Measurements from ENCODE around the gene CCDC106.

The CCDC106 gene

DNA sequence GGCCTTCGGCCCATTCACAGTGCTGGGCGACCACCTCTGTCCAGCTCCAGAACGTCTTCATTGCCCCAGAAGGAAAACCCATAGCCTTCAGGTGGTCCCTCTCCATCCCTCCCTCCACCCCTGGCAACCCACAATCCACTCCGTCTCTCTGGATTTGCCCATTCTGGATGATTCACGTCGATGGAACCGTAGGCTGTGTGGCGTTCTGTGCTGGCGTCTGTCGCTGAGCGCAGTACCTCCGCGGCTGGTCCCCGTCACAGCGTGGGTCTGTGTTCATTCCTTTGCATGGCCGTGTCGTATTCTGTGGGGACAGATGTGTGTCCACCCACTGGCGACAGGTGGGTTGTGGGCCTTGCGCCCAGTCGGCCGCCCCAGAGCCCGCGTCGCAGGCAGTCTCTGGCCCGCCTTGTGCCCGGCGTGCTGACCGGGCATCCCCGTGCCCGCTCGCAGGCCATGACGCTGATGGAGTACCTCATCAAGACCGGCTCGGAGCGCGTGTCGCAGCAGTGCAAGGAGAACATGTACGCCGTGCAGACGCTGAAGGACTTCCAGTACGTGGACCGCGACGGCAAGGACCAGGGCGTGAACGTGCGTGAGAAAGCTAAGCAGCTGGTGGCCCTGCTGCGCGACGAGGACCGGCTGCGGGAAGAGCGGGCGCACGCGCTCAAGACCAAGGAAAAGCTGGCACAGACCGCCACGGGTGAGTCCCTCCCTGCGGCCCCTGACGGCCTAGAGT, 37.1 kb downstream of the CCDC106 start:
- no peak overlapping the region for H3K27ac ChIP-seq (ENCODE audit: low read length)
- H3K27me3 ChIP-seq (ENCODE audit: insufficient read depth, low read length): no peaks in the 10 kb centered on the region
- H3K9ac ChIP-seq (ENCODE audit: low read depth, low read length): no peak overlapping the region
- no peak overlapping the region for H3K4me3 ChIP-seq (ENCODE audit: low read length)
- peaks cover 64% of the 10 kb centered on the region for H3K36me3 ChIP-seq (ENCODE audit: insufficient read depth, low read depth, low read length)
- H3K9me3 ChIP-seq (ENCODE audit: insufficient read depth, low read depth, low read length): no peaks in the 10 kb centered on the region
- no peaks in the 10 kb centered on the region for H3K4me1 ChIP-seq (ENCODE audit: insufficient read depth, low read length)

- no peak overlapping the region for H3K9ac ChIP-seq (ENCODE audit: low read depth, low read length)
- no peaks in the 10 kb centered on the region for H3K9me3 ChIP-seq (ENCODE audit: insufficient read depth, low read depth, low read length)
- no peak overlapping the region for H3K4me3 ChIP-seq (ENCODE audit: low read length)
- no peak overlapping the region for H3K27ac ChIP-seq (ENCODE audit: low read length)
- peaks cover 64% of the 10 kb centered on the region for H3K36me3 ChIP-seq (ENCODE audit: insufficient read depth, low read depth, low read length)
- no peaks in the 10 kb centered on the region for H3K27me3 ChIP-seq (ENCODE audit: insufficient read depth, low read length)
- H3K4me1 ChIP-seq (ENCODE audit: insufficient read depth, low read length): no peaks in the 10 kb centered on the region
Observed at GRCh38 chr19:55685776-55686175, 37.8 kb downstream of the CCDC106 start.

- Histone ChIP-seq H3K9me3 (ENCODE audit: insufficient read depth, low read depth, low read length) (no peaks in the 10 kb centered on the region), H3K27ac (ENCODE audit: low read length) (no peak overlapping the region), H3K9ac (ENCODE audit: low read depth, low read length) (no peak overlapping the region), H3K4me1 (ENCODE audit: insufficient read depth, low read length) (no peaks in the 10 kb centered on the region), H3K4me3 (ENCODE audit: low read length) (no peak overlapping the region), H3K27me3 (ENCODE audit: insufficient read depth, low read length) (no peaks in the 10 kb centered on the region), H3K36me3 (ENCODE audit: insufficient read depth, low read depth, low read length) (peaks cover 59% of the 10 kb centered on the region)
Observed at GRCh38 chr19:55686311-55687050, 38.5 kb downstream of the CCDC106 start.

GRCh38 chr19:55687281-55688201, 39.5 kb downstream of the CCDC106 start:
- H3K9me3 ChIP-seq (ENCODE audit: insufficient read depth, low read depth, low read length): no peaks in the 10 kb centered on the region
- no peak overlapping the region for H3K9ac ChIP-seq (ENCODE audit: low read depth, low read length)
- H3K4me1 ChIP-seq (ENCODE audit: insufficient read depth, low read length): no peaks in the 10 kb centered on the region
- no peak overlapping the region for H3K27ac ChIP-seq (ENCODE audit: low read length)
- peaks cover 51% of the 10 kb centered on the region; the same call in 1 of the 2 replicates for H3K36me3 ChIP-seq (ENCODE audit: insufficient read depth, low read depth, low read length)
- H3K27me3 ChIP-seq (ENCODE audit: insufficient read depth, low read length): no peaks in the 10 kb centered on the region
- H3K4me3 ChIP-seq (ENCODE audit: low read length): no peak overlapping the region

DNA sequence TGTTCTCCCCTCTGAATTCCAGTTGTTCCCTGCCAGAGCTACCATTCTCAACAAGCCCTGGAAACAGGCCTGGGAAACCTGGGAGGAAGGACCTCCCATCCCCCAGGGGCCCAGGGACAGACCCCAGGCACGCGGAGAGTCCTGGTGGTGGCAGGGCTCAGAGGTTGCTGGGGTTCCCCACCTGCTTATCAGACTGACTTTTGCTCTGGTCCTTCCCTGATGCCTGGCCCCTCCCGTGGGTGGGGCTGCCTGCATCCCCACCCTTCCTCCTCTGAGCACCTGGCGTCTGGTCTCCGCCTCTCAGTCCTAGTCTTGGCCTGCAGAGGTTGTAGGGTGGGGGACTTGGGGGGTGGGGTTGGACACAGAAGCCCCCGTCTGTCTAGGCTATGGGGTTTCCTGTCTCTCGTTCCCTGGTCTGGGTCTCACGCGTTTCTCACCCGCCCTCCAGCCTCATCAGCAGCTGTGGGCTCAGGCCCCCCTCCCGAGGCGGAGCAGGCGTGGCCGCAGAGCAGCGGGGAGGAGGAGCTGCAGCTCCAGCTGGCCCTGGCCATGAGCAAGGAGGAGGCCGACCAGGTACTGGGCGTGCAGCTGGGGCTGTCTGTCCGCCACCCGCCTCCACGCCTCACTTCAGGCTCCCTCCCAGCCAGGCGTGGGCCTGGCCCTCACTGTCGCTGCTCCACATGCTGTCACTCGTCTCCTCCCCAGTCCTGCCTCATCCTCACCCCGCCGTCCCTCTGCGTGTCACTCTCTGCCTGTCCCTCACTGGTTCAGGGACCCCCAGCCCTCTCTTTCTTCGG, 40.6 kb downstream of the CCDC106 start:
- Histone ChIP-seq H3K9ac (ENCODE audit: low read depth, low read length) (no peak overlapping the region), H3K4me3 (ENCODE audit: low read length) (no peak overlapping the region), H3K27me3 (ENCODE audit: insufficient read depth, low read length) (no peaks in the 10 kb centered on the region), H3K9me3 (ENCODE audit: insufficient read depth, low read depth, low read length) (no peaks in the 10 kb centered on the region), H3K27ac (ENCODE audit: low read length) (no peak overlapping the region), H3K4me1 (ENCODE audit: insufficient read depth, low read length) (no peaks in the 10 kb centered on the region), H3K36me3 (ENCODE audit: insufficient read depth, low read depth, low read length) (peaks cover 55% of the 10 kb centered on the region)

GRCh38 chr19:55689411-55690108, 41.5 kb downstream of the CCDC106 start:
- Histone ChIP-seq H3K27ac (ENCODE audit: low read length) (no peak overlapping the region), H3K27me3 (ENCODE audit: insufficient read depth, low read length) (no peaks in the 10 kb centered on the region), H3K9ac (ENCODE audit: low read depth, low read length) (no peak overlapping the region), H3K36me3 (ENCODE audit: insufficient read depth, low read depth, low read length) (peaks cover 57% of the 10 kb centered on the region), H3K4me1 (ENCODE audit: insufficient read depth, low read length) (no peaks in the 10 kb centered on the region), H3K4me3 (ENCODE audit: low read length) (no peak overlapping the region), H3K9me3 (ENCODE audit: insufficient read depth, low read depth, low read length) (no peaks in the 10 kb centered on the region)

- H3K9ac ChIP-seq (ENCODE audit: low read depth, low read length): no peak overlapping the region
- H3K27ac ChIP-seq (ENCODE audit: low read length): no peak overlapping the region
- no peaks in the 10 kb centered on the region for H3K27me3 ChIP-seq (ENCODE audit: insufficient read depth, low read length)
- H3K4me1 ChIP-seq (ENCODE audit: insufficient read depth, low read length): no peaks in the 10 kb centered on the region
- peaks cover 55% of the 10 kb centered on the region for H3K36me3 ChIP-seq (ENCODE audit: insufficient read depth, low read depth, low read length)
- H3K4me3 ChIP-seq (ENCODE audit: low read length): no peak overlapping the region
- H3K9me3 ChIP-seq (ENCODE audit: insufficient read depth, low read depth, low read length): no peaks in the 10 kb centered on the region
Observed at GRCh38 chr19:55690109-55690768, 42.2 kb downstream of the CCDC106 start.

DNA sequence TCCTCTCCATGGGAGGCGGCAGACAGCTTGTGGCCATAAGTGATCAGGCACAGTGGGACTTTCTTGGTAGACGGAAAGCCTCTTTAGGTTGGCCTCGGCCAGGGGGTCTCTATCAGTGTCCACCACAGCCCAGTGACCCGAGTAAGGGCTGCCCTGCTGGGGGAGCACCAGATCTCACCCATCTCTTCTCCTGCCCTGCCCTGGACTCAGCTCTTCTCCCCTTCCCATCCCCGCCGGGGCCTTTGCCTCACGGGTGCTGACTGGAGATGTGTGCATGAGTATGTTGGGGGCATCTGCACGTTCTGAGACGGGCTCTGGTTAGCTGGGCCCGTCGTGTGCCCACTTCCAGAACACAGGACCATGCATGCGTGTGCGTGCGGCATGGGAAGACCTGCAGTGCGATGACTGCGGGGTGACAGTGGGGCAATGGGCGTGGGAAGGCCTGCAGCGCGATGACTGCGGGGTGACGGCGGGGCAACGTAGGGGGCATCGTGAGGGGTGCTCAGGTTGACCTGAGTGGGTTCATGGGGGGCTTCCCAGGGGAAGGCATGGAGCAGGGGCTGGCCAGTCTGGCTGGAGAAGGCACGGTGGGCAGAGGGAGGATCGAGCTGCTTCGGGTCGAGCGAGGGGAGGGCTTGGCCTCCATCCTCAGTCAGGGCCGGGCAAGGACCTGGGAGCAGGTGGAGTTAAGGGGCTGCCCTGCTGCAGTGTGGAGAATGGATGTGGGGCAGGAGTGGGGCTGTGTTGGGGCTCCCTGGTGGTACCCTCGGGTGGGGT, 42.9 kb downstream of the CCDC106 start:
- Histone ChIP-seq H3K4me3 (ENCODE audit: low read length) (no peak overlapping the region), H3K27me3 (ENCODE audit: insufficient read depth, low read length) (no peaks in the 10 kb centered on the region), H3K9ac (ENCODE audit: low read depth, low read length) (no peak overlapping the region), H3K27ac (ENCODE audit: low read length) (no peak overlapping the region), H3K9me3 (ENCODE audit: insufficient read depth, low read depth, low read length) (no peaks in the 10 kb centered on the region), H3K36me3 (ENCODE audit: insufficient read depth, low read depth, low read length) (peaks cover 54% of the 10 kb centered on the region), H3K4me1 (ENCODE audit: insufficient read depth, low read length) (no peaks in the 10 kb centered on the region)

DNA sequence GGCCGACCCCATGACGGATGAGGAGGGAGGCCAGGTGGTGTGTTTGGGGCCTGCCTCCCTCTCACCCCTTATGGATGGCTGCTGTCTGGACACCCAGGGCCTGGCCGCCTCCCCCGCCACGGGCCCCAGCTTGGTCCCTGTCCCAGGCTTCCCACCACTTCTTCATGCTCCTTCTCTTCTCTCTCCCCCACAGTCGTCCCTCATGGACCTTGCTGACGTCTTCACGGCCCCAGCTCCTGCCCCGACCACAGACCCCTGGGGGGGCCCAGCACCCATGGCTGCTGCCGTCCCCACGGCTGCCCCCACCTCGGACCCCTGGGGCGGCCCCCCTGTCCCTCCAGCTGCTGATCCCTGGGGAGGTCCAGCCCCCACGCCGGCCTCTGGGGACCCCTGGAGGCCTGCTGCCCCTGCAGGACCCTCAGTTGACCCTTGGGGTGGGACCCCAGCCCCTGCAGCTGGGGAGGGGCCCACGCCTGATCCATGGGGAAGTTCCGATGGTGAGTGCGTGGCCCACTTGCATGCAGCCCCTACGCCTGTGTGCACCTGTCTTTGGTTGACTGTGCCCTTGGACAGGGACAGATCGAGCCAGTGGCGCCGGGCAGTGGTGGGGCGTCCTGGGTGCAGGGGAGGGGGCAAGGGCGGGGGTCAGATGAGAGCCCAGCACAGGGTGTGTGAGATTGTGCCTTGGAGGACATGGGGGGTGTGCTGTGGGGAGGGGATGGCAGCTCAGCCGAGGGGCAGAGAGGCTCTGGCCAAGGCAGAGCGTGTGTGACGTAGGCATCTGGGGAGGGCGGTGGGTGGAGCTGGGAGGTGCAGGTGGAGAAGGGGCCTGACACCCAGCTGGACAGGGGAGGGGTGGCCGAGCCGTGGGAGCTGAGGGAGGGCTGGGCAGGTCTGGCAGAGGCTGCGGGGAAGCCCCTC, 43.8 kb downstream of the CCDC106 start:
- no peaks in the 10 kb centered on the region for H3K4me1 ChIP-seq (ENCODE audit: insufficient read depth, low read length)
- H3K9me3 ChIP-seq (ENCODE audit: insufficient read depth, low read depth, low read length): no peaks in the 10 kb centered on the region
- H3K4me3 ChIP-seq (ENCODE audit: low read length): no peak overlapping the region
- H3K9ac ChIP-seq (ENCODE audit: low read depth, low read length): no peak overlapping the region
- no peak overlapping the region for H3K27ac ChIP-seq (ENCODE audit: low read length)
- H3K36me3 ChIP-seq (ENCODE audit: insufficient read depth, low read depth, low read length): peaks cover 61% of the 10 kb centered on the region
- H3K27me3 ChIP-seq (ENCODE audit: insufficient read depth, low read length): no peaks in the 10 kb centered on the region
